ENCODE measurements around the gene NOC4L. TPM values are rescaled to one million over a fixed set of nuclear protein-coding genes. Genes with fewer than 3 reads are reported as not detected.

The NOC4L gene
- total RNA-seq, 1 donor from 2014 or later = 6.2 TPM

DNA sequence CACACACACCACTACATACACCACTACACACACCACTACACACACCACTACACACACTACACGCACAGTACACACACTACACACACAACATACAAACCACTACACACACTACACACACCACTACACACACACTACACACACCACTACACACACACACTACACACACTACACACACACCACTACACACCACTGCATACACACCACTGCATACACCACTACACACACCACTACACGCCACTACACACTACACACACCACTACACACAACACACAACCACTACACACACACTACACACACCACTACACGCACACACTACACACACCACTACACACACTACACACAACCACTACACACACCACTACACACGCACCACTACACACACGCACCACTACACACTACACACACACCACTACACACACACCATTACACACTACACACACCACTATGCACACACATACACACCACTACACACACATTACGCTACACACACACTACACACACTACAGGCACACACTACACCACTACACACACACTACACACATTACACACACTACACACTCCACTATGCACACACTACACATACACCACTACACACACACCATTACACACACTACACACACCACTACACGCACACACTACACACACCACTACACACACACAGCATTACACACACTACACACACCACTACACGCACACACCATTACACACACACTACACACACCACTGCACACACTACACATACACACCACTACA lies 12.5 kb downstream of the NOC4L start:
- DNase-seq = no peak

- no peak for DNase-seq
These were observed 13.6 kb downstream of the NOC4L start for GRCh38 chr12:132157733-132158409.

- DNase-seq = no peak
These were observed 14.7 kb downstream of the NOC4L start for GRCh38 chr12:132158677-132159554.

DNA sequence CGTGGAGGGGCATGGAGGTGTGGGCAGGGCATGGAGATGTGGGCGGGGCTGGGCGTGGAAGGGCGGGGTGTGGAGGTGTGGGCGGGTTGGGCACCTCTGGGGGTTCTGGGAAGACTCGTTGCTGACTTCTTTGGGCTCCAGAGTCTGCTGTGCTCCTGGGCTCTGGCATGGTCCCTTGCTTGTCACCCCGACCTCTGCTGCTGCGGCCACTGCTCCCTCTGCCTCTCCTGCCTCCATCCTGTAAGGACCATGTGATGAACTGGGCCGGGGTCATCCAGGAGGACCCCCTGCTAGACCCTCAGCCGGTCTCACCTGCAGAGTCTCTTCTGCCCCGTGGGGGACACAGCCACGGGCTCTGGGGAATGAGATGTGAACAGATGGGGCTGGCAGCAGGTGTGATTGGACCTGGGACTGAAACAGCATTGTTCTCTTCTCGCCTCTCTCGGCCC lies 15.3 kb downstream of the NOC4L start:
- DNase-seq = no peak

- DNase-seq = no peak
These were observed 15.8 kb downstream of the NOC4L start for GRCh38 chr12:132160016-132160415.

GRCh38 chr12:132160601-132161035 lies 16.4 kb downstream of the NOC4L start:
- no peak for DNase-seq

DNA sequence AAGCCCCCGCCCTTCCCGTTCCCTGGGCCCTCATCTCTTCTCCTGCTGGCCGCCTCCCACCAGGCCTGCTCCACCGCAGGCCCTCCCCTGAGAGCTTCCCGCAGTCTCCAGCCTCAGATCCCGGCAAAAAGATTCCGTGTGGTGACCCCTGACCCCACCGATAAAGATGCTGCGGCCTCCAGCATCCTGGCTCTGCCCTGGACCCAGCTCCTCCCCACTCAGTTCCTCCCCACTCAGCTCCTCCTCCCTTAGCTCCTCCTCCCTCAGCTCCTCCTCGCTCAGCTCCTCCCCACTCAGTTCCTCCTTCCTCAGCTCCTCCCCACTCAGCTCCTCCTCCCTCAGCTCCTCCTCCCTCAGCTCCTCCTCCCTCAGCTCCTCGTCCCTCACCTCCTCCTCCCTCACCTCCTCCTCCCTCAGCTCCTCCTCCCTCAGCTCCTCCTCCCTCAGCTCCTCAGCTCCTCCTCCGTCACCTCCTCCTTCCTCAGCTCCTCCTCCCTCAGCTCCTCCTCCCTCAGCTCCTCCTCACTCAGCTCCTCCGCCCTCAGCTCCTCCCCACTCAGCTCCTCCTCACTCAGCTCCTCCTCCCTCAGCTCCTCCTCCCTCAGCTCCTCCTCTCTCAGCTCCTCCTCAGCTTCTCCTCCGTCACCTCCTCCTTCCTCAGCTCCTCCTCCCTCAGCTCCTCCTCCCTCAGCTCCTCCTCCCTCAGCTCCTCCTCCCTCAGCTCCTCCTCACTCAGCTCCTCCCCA lies 17.0 kb downstream of the NOC4L start:
- DNase-seq = no peak

- no peak for DNase-seq
These were observed 17.7 kb downstream of the NOC4L start for GRCh38 chr12:132161796-132162507.

GRCh38 chr12:132162508-132163031 lies 18.3 kb downstream of the NOC4L start:
- no peak for DNase-seq

DNA sequence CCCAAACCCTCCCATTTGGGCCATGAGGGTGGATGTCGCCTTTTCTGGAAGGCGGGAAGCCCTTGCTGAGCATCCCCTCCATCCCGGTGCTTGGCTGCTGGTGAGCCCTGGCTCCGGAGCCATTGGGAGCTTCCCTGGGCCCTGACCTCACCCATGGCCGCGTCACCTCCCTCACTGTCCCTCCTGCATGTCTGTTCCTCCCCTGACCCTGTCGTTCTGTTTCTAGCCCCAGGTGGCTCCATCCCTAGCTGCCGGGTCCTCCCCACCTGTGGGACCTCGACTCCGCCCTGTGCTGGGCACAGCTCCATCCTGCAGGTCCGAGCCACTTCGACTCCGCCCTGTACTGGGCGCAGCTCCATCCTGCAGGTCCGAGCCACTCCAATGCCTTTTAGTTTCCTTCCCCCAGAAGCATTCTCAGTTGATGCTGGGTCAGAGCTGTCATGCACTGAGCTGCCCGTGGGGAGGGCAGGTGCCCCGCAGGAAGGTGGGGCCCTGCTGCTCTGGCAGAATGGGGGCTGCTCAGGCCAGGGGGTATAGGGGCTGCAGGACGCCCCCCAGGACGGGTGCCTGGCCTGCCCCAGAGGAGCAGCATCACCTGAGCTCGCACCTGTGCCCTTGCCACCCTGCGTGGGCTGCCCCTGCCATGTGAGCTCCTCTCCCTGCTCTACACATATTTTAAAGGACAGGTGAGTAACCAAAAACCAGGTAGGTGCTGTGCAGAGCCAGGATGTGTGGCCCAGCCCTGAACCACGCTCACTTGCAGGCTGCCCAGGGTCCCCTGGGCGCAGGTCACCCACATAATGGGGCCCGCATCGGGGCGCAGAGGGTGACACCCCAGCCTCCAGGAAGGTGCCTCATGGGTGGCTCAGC lies 19.0 kb downstream of the NOC4L start:
- DNase-seq = no peak

GRCh38 chr12:132163911-132164288 lies 19.6 kb downstream of the NOC4L start:
- no peak for DNase-seq

DNA sequence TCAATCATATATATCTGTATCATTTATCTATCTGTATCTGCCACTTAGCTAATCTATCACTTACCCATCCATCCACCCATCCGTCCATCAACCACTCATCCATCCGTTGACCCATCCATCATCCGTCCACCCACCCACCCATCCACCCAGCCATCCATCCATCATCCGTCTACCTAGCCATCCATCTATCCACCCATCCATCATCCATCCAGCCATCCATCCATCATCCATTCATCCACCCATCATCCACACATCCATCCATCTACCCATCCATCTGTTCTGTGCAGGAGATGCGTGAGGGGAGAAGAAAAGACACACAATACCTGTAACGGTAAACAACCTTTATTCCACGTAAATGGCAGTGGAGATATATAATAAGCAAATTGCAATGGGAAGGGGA lies 20.2 kb downstream of the NOC4L start:
- DNase-seq = no peak

DNA sequence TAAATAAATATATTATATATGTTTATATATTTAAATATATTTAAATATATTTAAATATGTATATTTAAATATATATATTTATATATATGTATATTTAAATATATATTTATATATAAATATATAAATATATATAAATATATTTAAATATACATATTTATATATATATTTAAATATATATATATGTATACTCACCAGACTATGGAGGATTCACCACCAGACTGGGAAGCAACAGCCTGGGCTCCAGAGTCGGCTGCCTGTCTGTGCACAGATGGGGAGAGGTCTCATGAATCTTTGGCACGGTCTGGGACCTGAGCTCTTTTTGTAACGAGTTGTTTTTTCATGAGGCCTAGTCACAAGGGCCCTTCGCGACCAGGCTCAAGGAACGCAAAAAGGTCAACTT lies 21.3 kb downstream of the NOC4L start:
- no peak for DNase-seq

DNA sequence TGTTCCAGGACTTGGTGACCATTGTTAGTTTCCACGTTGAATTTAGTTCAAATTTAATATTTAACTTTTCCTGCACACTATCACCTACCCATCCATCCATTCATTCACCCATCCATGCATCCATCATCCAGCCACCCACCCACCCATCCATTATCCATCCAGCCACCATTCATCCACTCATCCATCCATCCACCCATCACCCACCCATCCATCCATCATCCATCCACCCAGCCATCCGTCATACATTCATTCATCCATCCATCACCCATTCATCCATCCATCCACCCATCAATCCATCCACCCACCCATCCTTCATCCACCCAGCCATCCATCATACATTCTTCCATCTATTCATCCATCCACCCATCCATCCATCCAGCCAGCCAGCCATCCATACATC lies 21.8 kb downstream of the NOC4L start:
- DNase-seq = no peak

DNA sequence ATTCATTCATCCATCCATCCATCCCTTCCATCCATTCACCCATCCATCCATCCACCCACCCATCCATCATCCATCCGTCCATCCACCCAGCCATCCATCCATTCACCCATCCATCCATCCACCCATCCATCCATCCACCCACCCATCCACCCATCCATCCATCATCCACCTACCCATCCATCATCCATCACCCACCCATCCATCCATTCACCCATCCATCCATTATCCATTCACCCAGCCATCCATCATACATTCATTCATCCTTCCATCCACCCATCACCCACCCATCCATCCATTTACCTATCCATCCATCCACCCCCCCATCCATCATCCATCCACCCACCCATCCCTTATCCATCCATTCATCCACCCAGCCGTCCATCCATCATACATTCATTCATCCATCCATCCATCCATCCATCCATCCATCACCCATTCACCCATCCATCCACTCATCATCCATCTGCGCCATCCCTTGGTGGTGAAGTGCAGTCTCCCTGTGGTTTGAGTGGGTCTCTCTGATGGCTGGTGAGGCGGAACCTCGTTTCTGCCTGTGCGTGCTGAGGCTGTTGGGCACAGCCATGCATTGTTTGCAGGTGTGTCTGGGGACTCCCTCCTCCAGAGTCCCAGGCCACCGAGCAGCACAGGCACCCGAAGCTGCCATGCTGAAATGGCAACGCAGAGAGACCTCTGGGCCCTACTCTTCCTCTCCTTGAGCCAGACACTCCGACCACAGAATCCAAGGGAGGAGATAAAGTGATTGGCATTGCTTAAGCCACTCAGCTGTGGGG lies 22.7 kb downstream of the NOC4L start:
- DNase-seq = no peak

DNA sequence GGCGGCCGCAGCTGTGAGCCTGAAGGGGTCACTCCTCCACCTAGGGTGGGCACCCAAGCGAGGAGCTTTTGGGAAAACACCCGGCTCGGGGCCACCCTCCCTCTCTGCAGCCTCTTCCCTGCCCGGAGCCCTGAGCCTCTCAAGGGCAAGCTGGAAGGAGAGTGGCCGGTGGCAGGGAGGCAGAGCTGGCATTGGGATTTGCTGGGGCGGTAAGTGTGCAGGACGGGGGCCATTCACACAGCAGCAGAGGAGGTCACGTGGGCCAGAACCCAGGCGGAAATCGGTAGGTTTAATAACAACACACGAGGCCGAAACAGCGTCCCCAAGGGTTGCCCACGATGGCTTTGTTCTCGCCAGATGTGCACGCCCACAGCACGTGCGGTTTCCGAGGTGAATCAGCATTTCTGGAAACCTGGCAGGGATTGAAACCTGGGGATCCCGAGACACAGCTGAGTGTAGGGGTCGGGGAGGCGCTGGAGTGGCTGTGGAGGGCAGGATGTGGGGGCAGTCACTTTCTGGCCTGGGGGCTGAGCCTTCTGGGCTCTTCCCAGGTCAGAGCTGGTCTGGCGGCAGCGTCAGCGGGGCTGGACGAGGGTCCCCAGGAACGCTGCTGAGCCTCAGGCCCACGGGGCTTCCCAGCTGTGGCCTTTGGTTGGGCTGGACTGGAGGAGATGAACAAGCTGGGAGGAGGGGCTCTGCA lies 23.5 kb downstream of the NOC4L start:
- DNase-seq = no peak

DNA sequence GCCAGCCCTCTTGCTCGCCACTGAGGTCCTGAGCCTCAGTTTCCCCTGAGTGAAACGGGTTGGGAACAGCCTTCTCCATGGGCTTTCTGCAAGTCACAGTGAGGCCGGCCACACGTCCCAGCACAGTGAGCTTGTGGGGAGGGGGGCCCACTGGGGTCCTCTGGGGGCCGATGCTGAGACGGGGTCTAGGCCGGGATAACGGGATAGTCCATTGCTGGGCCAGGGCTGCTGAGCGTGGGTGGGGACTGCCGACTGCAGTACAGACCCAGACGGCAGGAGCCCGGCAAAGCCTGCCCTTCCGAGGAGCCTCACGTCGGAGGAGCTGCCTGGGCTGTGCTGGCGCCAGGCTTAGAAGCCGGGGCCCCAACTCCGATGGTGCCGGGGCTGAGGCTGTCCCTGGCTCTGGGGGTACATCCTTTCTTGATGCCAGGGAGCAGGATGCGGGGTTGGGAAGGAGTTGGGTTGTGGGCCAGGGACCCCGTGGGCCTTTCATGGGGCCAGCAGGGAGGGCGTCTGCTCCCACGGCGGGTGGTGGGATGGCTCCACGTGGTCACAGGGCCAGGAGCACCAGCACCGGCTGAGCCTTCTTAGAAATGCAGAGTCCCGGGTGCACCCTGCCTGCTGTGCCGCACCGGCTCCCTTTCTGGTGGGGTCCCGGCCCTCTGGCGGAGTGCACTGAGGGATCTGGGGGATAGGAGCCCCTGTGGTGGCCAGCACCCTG lies 24.2 kb downstream of the NOC4L start:
- no peak for DNase-seq

DNA sequence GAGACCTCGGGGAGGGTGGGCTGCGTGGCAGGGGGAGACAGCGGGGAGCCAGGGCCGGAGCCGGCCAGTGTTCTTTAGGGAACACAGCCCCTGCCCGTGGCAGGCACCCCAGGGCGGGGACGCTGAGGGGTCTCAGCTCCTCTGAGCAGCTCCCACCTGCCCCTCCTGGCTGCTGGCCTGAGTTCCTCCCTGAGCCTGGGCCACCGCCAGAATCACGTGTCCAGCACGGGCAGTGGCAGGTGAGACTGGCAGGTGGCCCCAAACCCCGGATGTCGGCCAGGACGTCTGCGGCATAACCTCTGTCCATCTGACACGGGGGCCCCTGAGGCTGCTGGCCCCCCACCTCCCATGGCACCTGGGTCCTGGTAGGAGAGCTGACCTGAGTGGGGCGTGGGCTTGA lies 25.1 kb downstream of the NOC4L start:
- DNase-seq = no peak

Data from occipital lobe (tissue), 2 donors.